ENCODE results near the gene TMPRSS13. TPM values are rescaled to one million over a fixed set of nuclear protein-coding genes. Genes with fewer than 3 reads are reported as not detected.
A peak's percentile ranks its signal among the peaks of the same experiment; 100 is the strongest.

Gene TMPRSS13
- total RNA-seq, 1 donor from 2014 or later, result not detected

DNA sequence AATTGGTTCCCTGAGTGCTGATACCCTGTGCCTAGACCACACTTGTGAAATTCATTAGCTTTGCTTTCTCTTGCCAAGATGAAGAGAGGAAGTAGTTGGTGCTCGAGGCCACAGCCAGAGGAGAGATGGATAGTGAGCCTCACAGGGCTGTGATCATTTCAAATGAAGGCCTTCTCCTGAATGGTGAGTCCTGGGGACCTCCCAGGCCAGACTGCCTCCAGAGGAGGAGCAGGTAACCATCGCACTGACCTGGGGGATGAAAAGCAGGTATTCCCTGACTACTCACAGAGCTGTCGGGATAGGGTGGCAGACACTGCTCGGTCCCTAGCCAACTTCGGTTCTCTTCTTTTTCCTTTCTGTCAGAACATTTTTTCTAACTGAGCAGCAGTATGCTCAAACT lies 48.0 kb downstream of the TMPRSS13 start:
- Mint-ChIP-seq H3K27ac (ENCODE audit: unreplicated experiment) (no peak overlapping the region), H3K4me1 (ENCODE audit: low read depth) (peaks cover 9% of the 10 kb centered on the region), H3K4me3 (ENCODE audit: unreplicated experiment) (no peak overlapping the region), H3K27me3 (ENCODE audit: low read depth) (peaks cover 39% of the 10 kb centered on the region), H3K9me3 (ENCODE audit: low read depth) (no peaks in the 10 kb centered on the region), H3K36me3 (ENCODE audit: low read depth) (no peaks in the 10 kb centered on the region)
- no peak for DNase-seq (ENCODE audit: low spot score)
- TF ChIP-seq, protein P1, sequence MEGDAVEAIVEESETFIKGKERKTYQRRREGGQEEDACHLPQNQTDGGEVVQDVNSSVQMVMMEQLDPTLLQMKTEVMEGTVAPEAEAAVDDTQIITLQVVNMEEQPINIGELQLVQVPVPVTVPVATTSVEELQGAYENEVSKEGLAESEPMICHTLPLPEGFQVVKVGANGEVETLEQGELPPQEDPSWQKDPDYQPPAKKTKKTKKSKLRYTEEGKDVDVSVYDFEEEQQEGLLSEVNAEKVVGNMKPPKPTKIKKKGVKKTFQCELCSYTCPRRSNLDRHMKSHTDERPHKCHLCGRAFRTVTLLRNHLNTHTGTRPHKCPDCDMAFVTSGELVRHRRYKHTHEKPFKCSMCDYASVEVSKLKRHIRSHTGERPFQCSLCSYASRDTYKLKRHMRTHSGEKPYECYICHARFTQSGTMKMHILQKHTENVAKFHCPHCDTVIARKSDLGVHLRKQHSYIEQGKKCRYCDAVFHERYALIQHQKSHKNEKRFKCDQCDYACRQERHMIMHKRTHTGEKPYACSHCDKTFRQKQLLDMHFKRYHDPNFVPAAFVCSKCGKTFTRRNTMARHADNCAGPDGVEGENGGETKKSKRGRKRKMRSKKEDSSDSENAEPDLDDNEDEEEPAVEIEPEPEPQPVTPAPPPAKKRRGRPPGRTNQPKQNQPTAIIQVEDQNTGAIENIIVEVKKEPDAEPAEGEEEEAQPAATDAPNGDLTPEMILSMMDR (IDR thresholded peaks at IDR 0.05), result no peak

- TF ChIP-seq, protein P1 (IDR thresholded peaks at IDR 0.05), result no peak
- no peak overlapping the region for H3K27ac Mint-ChIP-seq (ENCODE audit: unreplicated experiment)
- no peak overlapping the region for H3K4me3 Mint-ChIP-seq (ENCODE audit: unreplicated experiment)
- H3K9me3 Mint-ChIP-seq (ENCODE audit: low read depth), result no peaks in the 10 kb centered on the region
- no peak for DNase-seq (ENCODE audit: low spot score)
- peaks cover 48% of the 10 kb centered on the region for H3K27me3 Mint-ChIP-seq (ENCODE audit: low read depth)
- peaks cover 18% of the 10 kb centered on the region for H3K4me1 Mint-ChIP-seq (ENCODE audit: low read depth)
- H3K36me3 Mint-ChIP-seq (ENCODE audit: low read depth), result no peaks in the 10 kb centered on the region
These were observed 49.4 kb downstream of the TMPRSS13 start for GRCh38 chr11:117879516-117880480.

GRCh38 chr11:117878939-117879475 lies 50.2 kb downstream of the TMPRSS13 start:
- Mint-ChIP-seq H3K27ac (ENCODE audit: unreplicated experiment) (no peak overlapping the region), H3K36me3 (ENCODE audit: low read depth) (no peaks in the 10 kb centered on the region), H3K9me3 (ENCODE audit: low read depth) (no peaks in the 10 kb centered on the region), H3K27me3 (ENCODE audit: low read depth) (peaks cover 53% of the 10 kb centered on the region), H3K4me3 (ENCODE audit: unreplicated experiment) (no peak overlapping the region), H3K4me1 (ENCODE audit: low read depth) (peaks cover 18% of the 10 kb centered on the region)
- no peak for DNase-seq (ENCODE audit: low spot score)
- TF ChIP-seq, protein P1 (IDR thresholded peaks at IDR 0.05), result no peak

DNA sequence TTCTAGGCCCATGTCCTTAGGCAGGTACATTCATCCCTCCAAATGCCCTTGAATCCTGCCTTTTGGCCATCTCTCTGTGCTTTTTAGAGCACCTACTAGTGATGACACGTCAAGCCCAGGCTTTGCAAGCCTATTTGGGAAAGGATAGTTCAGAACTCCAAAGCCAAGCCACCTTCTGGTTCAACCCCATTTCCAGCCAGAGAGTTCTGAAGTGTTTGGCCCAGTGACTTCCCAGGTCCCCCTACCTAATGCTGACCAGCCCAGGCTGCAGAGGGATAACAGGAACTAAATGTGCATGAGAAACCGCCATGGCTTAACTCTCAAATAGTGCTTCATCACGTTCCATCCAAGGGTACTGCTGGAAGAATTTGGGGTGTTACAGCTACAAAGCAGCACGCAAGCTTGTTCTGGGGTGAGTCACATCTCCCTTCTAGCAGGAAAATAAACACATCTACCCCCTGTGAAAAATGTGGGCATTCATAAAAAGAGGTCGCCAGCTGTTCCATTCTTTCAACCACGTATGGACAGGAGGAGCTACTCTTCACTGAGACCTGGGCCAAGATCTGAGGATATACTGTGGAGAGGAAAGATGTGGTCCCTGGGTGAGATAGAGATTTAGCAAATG lies 50.8 kb downstream of the TMPRSS13 start:
- Mint-ChIP-seq H3K4me3 (ENCODE audit: unreplicated experiment) (no peak overlapping the region), H3K27ac (ENCODE audit: unreplicated experiment) (no peak overlapping the region), H3K27me3 (ENCODE audit: low read depth) (peaks cover 57% of the 10 kb centered on the region), H3K9me3 (ENCODE audit: low read depth) (no peaks in the 10 kb centered on the region), H3K36me3 (ENCODE audit: low read depth) (no peaks in the 10 kb centered on the region), H3K4me1 (ENCODE audit: low read depth) (peaks cover 18% of the 10 kb centered on the region)
- DNase-seq (ENCODE audit: low spot score), result no peak
- TF ChIP-seq, protein P1 (IDR thresholded peaks at IDR 0.05), result no peak

DNA sequence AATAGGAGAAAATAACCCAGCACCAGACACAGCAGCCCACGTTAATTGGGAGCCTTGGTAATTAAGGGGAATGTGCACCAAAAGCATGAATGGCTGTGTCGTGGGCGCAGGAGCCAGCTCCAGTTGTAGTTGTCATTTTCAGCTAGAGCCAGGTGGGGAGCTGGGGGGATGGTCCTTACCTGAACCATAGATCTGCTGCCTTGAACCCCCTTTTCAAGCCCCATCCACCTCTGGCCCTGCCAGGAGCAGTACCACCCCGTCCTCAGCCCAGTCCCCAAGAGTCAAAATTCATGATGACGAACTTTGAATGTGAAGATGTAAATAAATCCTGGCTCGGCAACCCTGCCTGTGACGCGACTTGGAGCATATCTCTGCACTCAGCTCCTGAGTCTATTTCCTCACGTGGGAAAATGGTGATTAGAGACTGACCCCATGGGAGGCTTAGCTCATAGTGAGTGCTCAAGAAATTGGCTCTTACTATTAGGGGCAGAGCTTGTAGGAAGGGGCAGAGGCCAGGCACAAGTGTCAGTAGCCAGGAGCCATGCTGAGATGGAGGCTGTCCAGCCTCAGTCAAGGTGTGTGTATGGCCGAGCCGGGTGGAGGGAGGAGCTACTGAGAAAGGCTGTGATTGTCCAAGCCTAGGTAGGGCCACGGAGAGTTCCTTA lies 52.0 kb downstream of the TMPRSS13 start:
- no peaks in the 10 kb centered on the region for H3K9me3 Mint-ChIP-seq (ENCODE audit: low read depth)
- H3K27me3 Mint-ChIP-seq (ENCODE audit: low read depth), result peaks cover 57% of the 10 kb centered on the region
- H3K4me3 Mint-ChIP-seq (ENCODE audit: unreplicated experiment), result peak overlapping the region; percentile 74
- no peaks in the 10 kb centered on the region for H3K36me3 Mint-ChIP-seq (ENCODE audit: low read depth)
- no peak overlapping the region for H3K27ac Mint-ChIP-seq (ENCODE audit: unreplicated experiment)
- no peak for DNase-seq (ENCODE audit: low spot score)
- TF ChIP-seq, protein P1 (IDR thresholded peaks at IDR 0.05), result no peak
- peaks cover 18% of the 10 kb centered on the region for H3K4me1 Mint-ChIP-seq (ENCODE audit: low read depth)

All from chondrocyte (in vitro differentiated cells).